IPS-18c (cell line): ENCODE measurements around the gene UTS2B.

ENCODE experiments used
- H3K4me3 ChIP-seq: 2 replicates; pipeline ENCODE4 v1.7.0; 2013; ENCODE audit warnings: low read depth, mild to moderate bottlenecking, low read length, moderate library complexity; ENCODE audit not compliant: insufficient read depth
- H3K9me3 ChIP-seq: one replicate; pipeline ENCODE4 v1.6.1; 2013; ENCODE audit warnings: mild to moderate bottlenecking, low read length, moderate library complexity; ENCODE audit not compliant: control insufficient read depth, insufficient read depth

UTS2B gene, protein sequence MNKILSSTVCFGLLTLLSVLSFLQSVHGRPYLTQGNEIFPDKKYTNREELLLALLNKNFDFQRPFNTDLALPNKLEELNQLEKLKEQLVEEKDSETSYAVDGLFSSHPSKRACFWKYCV

DNA sequence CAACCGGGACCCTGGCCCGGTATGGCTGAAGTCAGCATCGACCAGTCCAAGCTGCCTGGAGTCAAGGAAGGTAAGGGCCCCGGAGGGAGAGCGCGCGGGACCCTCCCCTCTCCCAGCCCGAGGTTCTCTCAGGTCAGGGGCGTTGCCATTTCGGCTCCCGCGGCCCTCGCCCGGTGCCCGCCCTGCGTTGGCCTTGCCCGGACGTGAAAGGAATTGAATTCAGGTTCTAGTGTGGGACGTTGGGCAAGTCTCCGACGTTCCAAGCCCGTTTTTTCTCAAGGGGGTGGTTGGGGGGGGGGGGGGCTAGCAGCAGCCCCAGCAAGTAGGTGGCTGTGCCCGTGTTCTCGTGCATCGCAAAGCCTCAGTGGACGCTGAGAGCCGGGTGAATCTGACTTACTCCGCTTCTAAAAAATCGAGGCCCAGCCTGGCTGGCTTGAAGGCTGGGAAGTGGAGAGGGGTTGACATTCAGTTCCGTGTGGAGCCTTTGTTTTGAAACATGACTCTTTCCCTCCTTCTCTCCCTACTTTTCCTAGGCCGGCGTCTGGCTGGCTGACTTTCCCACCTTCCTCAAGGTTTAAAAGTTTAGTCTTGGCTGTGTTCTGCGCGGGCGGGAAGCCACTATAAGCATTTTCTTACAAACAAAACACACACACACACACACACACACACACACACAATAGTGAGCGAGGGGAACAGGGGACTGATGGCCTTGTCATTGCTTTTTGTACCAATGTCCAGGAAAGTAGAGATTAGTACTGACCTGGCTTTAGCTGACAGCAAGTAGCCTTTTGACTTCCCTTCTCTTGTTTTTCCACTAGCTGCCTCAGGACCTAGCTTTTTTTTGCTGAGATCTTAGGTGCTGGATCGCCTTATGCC lies at the start of gene UTS2B:
UTS2B (minus strand) TSS at position 873 of the 876 bp plus-strand sequence. CDS start 48,337 bp downstream, outside the sequence.
- Histone ChIP-seq H3K4me3 (peak within 1 kb of the TSS; percentile 90), H3K9me3 (no peaks in the 10 kb centered on the region)

DNA sequence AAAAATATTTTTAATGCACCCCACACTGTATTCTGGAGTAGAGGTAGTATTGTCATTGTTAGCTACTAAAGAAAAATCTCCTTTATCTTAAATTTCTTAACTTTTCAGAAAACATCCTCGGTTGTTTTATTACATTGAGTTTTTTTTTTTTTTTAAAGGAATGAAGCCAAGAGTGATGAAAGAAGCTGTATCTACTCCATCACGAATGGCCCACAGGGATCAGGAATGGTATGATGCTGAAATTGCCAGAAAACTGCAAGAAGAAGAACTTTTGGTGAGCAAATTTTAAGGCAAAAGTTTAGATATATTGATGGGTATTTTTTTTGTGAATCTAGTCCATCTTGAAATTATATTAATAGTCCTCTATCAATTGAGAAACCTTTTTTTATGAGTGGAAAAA lies 49.7 kb upstream of the UTS2B start:
- no peak overlapping the region for H3K4me3 ChIP-seq
- H3K9me3 ChIP-seq = no peaks in the 10 kb centered on the region

DNA sequence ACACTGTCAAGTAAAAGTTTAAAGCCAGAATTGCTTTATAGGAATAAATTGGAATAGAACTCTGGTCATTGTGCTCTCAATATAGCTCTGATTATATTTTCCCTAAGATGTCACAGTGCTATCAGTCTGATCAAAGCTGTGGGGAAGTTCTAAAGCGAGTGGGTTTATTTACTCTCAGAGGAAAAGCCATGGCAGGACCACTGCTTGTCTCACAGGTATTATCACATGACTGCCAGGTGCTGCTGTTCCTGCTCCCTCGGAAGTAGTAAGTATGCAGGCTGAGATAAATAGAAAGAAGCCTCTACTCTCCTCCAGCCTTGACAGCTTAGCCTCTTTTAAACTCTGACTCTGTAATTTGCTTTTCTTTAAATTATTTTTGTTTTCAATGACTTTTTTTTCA lies 49.1 kb upstream of the UTS2B start:
- H3K9me3 ChIP-seq = no peaks in the 10 kb centered on the region
- no peak overlapping the region for H3K4me3 ChIP-seq

DNA sequence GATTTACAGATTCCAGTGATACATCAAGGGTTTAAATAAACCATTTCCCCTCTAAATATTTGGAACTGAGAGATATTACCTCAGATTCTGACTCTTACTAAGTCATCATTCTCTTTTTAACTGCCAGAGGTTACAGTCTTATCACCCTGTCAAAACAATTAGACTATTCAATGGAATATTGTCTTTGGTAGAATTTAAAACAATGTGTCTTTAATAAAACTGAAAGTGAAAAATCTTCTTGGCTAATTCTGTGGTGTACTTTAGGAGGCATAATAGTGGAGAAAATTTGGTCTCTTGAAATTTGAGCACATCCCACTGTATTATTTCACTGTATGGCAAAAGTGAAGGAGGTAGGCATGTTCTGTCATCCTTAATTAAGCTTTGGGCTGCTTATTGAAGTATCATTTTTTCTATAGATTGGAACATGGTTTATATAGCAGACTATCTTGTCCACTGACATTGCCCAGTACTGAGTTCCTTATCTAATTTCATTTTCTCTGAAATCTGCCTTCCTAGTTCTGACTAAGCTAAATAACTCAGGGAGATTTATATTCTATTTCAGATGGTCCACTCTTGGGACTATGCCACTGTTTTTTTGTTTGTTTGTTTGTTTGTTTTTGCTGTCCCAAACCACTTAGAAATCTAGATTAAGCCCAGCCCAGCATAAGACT lies 48.0 kb upstream of the UTS2B start:
- no peak overlapping the region for H3K4me3 ChIP-seq
- no peaks in the 10 kb centered on the region for H3K9me3 ChIP-seq

DNA sequence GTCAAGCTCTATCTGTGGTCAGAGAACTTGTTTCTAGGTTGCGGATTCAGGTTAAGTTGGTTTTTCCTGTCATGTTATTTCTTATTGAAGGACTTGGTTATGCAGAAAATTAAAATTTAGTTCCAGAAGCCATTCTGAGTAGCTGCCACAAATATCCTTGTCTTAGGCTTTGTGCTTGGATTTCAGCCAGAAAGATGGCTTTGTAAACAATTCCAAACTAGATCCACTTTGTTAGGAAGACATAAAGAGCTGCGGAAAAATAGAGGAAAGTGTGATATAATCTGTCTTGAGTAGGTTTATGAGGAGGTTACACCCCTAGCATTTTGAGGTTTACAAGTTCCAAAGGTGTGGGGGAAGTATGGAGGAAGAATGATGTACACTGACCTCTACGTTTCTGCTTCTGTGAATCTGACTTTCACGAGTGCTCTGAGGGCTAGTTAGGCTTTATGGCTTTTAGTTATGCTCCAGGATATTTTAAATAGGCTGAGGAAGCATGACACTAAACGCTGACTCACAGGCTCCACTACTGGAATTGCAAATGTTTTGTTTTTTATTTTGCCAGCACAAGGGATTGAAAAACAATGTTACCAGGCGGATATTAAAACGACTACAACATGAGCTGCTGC lies 46.3 kb upstream of the UTS2B start:
- Histone ChIP-seq H3K4me3 (no peak overlapping the region), H3K9me3 (no peaks in the 10 kb centered on the region)

DNA sequence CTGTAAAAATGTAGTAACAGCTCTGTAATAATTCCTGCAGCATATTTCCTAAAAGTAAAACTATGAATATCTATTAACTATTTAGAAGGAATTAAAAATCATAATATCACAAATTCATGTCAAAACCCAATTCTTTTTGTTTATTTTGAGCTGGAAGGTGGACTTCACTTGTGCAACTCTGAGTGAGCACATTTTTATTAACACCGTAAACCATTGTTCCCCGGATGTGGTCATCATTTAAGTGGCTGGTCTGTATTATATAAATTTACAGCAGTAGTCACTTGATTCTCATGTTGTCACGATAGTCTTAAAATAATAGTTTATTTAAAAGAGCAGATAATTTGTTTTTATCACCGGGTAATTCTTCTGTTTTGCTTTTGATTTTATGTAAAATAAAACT lies 43.0 kb upstream of the UTS2B start:
- no peaks in the 10 kb centered on the region for H3K9me3 ChIP-seq

DNA sequence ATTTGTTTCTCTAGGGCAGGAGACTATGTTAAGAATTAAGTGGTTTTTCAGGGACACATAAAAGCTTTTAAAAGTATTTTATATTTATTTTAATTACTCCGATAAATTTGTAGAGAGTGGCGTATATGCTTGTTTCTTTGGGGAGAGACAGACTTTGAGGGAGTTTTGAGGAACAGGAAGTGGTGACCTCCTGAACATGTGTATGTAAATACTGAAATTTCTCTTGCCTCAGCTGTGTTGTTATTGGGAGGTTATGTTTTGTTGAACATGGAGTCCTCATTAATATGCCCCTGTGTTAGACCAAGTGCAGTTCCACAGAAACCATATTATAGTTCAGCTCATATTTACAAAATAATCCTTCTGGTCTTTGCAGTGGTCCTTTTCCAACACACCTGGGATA lies 41.8 kb upstream of the UTS2B start:
- H3K9me3 ChIP-seq = no peaks in the 10 kb centered on the region
- H3K4me3 ChIP-seq = no peak overlapping the region

More for the DNA sequence above, 43.0 kb upstream of the UTS2B start:
- H3K4me3 ChIP-seq = no peak overlapping the region

DNA sequence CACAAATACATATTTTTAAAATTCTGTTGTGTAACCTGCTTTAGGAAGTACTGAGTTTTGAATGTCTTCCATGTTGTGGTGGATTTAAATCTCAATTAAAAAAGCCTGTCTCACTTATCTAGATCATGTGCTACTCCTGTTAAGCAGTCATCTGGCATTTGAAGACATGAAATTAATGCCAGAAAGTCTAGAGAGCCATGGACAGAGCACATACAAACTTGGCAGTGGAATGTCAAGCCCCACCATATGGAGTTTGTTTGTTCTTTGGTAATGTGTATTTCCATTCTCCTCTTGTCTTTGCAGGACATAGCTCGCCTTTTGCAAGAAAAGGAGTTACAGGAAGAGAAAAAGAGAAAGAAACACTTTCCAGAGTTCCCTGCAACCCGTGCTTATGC lies 39.3 kb upstream of the UTS2B start:
- no peaks in the 10 kb centered on the region for H3K9me3 ChIP-seq
- H3K4me3 ChIP-seq = no peak overlapping the region

DNA sequence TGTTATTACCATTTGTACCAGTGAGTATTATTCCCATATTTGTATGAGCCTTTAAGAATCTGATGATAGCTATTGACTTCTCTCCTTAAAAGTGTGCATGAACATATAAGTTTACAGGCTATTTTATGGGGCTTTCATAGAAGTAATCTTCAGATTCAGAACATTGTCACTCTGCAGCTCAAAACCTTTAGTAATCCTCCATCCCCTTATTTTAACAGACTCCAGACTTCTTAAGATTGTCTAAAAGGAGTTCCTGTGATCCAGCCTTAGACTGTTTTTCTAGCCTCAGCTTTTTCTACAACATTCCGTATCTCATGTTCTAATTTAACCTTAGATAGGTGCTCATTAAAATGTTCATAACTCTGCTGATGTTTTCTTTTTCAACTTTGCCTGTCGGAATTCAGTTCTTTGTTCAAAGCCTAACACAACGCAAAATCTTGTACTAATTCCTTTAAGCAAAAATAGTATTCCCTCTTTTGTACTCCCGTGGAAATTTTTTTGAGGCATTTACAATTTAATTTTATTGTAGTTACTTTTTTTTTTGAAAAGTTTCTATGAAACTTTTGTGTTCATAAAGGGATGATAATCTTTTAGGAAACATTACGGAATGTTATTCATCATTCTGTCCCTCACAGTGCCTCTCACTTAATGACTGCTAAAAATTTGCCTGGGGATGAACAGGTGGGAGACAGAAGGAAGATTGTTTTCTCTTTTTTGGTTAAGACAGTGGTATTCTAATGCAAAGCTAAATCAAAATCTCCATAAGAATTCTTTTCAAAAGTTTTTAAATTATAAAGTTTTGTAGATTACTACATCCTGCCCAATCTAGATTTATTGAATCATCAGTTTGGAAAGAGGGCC lies 38.7 kb upstream of the UTS2B start:
- Histone ChIP-seq H3K9me3 (no peaks in the 10 kb centered on the region), H3K4me3 (no peak overlapping the region)

DNA sequence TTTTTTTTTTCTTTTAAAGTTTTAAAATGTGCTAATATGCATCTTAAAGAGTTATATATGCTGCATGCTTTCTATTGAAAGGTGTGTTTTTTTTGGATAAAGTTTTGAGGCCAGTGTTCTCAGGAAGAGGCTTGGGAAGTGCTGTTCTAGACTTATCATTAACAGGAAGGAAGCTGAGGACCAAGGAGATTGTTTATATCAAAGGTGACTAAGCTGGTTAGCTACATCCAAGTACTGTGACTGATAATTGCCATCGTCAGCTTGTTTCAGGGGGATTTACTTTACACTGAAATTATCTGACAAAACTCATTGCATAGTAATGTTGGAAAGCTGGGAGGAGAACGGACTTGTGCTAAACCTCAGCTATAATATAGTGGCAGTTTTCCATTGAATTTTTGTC lies 36.3 kb upstream of the UTS2B start:
- Histone ChIP-seq H3K4me3 (no peak overlapping the region), H3K9me3 (no peaks in the 10 kb centered on the region)

DNA sequence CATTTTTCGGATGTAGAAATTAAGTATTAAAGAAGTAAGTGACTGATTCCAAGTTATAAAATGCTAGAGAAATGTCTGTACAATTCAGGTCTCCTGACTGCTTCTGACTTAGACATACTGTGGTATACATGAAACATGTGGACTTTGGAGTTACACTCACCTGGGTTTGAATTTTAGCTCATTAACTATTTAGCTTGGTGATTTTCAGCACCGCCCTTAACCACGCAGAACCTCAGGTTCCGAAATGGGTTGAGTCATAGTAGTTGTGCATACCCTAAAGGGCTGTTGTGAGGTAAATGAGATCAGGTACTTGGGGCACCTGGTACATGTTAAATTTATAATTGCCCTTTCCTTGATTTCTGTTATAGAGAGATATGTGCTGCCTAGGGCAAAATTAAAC lies 32.9 kb upstream of the UTS2B start:
- no peaks in the 10 kb centered on the region for H3K9me3 ChIP-seq
- H3K4me3 ChIP-seq = no peak overlapping the region

DNA sequence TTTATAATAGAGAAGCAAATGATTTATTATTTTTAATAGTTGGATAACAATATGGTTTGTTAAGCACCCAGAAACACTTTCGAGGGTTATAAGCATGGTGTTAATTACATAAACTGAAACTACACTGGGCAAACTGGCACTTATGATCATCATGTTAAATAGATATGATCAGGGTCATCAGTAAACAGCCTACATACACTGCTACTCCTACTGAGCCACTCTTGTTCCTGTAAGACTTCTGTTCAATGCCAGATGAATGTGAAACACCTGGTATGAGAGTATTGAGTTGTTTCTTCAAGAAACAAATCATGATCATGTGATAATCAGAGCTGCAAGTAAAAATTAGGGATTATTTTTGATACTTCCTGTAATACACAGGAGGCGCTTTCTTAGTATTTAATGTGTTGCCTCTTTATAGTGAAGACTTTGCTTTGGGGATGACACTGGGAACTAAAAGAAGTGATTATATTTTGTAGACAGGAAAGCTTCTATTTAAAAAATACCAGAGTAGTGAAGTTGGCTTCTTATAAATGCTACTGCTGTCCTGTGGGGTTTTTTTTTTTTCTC lies 32.3 kb upstream of the UTS2B start:
- Histone ChIP-seq H3K4me3 (no peak overlapping the region), H3K9me3 (no peaks in the 10 kb centered on the region)

DNA sequence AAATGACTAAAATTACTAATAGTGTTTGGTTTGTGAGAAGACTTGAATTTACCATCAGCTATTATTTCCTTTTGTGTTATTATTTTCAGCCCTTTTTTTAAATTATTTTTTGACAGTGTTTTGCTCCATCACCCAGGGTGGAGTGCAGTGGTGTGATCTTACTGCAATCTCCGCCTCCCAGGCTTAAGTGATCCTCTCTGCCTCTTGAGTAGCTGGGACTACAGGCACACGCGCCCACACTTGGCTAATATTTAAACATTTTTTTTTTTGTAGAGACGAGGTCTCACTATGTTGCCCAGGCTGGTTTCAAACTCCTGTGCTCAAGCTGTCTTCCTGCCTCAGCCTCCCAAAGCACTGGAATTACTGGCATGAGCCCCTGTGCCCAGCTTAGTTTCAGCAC lies 31.7 kb upstream of the UTS2B start:
- Histone ChIP-seq H3K9me3 (no peaks in the 10 kb centered on the region), H3K4me3 (no peak overlapping the region)

DNA sequence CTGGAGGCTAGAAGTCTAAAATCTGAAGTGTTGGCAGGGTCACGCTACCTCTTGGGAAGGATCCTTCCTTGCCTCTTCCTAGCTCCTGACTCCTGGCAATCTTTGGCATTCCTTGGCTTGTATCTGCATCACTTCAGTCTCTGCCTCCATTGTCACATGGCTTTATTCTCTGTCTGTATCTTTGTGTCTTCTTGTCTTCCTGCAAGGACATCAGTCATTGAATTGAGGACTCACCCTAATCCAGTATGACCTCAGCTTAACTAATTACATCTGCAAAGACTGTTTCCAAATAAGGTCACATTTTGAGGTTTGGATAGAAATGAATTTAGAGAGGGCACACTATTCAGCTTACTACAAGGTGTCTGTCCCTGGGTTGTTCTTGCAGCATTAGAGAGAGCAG lies 31.1 kb upstream of the UTS2B start:
- Histone ChIP-seq H3K9me3 (no peaks in the 10 kb centered on the region), H3K4me3 (no peak overlapping the region)

DNA sequence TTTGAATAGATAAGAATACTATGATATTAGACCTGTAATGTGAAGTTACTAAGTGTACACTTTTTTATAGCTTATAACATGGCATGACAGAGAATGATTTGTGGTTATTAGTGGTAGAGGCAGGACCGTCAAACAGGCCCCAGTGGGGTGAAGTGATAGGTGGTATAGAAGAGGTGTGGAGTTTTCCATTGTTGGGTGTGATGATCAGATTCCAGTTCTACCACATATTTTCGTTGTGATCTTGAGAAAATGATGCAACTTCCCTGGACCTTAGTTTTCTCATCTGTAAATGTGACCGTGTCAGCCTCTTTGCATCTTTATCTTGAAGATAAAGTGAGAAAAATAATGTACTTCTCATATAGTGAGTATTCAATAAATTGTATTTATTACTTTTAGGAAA lies 30.3 kb upstream of the UTS2B start:
- H3K4me3 ChIP-seq = no peak overlapping the region
- H3K9me3 ChIP-seq = no peaks in the 10 kb centered on the region

DNA sequence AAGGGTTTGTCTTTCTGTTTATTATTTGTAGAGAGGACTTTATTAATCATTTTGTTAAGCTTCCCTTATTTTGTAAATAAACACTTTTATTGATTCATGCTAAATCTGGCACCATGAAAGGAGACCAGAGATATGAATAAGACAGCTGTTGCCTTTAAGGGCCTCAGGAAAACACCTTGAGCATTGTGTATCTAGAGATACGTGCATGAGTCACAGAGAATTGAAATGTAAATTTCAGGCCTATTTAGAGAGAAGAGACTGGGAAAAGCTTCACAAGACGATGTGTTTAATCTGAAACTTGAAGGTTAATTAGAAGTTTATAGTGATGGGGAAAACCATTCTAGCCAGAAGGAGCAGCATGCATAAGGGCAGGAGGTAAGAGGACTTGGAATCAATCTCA lies 28.6 kb upstream of the UTS2B start:
- no peaks in the 10 kb centered on the region for H3K9me3 ChIP-seq
- no peak overlapping the region for H3K4me3 ChIP-seq

DNA sequence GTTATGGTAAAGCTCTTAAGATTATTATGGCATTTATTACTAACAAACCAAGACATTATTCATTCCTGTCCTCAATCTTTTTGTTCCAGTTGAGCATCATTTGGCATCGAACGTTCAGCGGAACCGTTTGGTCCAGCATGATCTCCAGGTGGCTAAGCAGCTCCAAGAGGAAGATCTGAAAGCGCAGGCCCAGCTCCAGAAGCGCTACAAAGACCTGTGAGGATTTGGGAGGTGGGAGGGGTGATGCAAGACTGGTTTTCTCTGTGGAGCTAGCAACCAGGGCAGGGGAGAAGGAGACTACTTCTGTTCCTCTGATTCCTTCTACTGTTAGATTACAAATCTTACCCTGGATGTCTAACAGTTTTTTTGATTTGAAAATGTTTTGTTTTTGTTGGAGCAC lies 27.6 kb upstream of the UTS2B start:
- no peaks in the 10 kb centered on the region for H3K9me3 ChIP-seq

More for the DNA sequence above, 27.6 kb upstream of the UTS2B start:
- no peak overlapping the region for H3K4me3 ChIP-seq
